Activated CD4-positive, alpha-beta memory T cell treated with anti-CD3 and anti-CD28 coated beads, Interleukin-2, amount 10 ng/mL, durations not matched to agents 7 days and 5 days (primary cell): ENCODE results near the gene GFOD1. TPM values are rescaled to one million over a fixed set of nuclear protein-coding genes. Genes with fewer than 3 reads are reported as not detected.

Source experiments
- CTCF ChIA-PET: fragments of 350-600 bp; sonication (Branson Sonifier 250); formaldehyde crosslinking; loops from one replicate; lab custom pipeline; 2021; ENCODE audit warnings: antibody characterized with exemption, inconsistent platforms; lab: Charles Lee
- POLR2A ChIA-PET: fragments of 350-600 bp; sonication (Branson Sonifier 250); formaldehyde crosslinking; loops from one replicate; lab custom pipeline; 2021; ENCODE audit warnings: antibody characterized with exemption; lab: Charles Lee
- DNase-seq: peaks from one replicate; pipeline ENCODE4 v3.0.0-alpha.2; 2020
- H3K27ac Mint-ChIP-seq: one replicate; pipeline ENCODE4 v1.8.0; 2021; ENCODE audit warnings: mild to moderate bottlenecking, mixed read lengths
- H3K27me3 Mint-ChIP-seq: one replicate; pipeline ENCODE4 v1.8.0; 2021; ENCODE audit warnings: mixed read lengths
- H3K36me3 Mint-ChIP-seq: one replicate; pipeline ENCODE4 v1.8.0; 2021; ENCODE audit warnings: low read depth, mixed read lengths
- H3K4me1 Mint-ChIP-seq: one replicate; pipeline ENCODE4 v1.8.0; 2021; ENCODE audit warnings: mixed read lengths
- H3K4me3 Mint-ChIP-seq: one replicate; pipeline ENCODE4 v1.8.0; 2021; ENCODE audit warnings: mild to moderate bottlenecking, mixed read lengths
- H3K9me3 Mint-ChIP-seq: one replicate; pipeline ENCODE4 v1.8.0; 2021; ENCODE audit warnings: mixed read lengths
- total RNA-seq, 2 experiments: library from RNA; stranded (reverse); gene quantifications; one replicate each; pipeline ENCODE4 v1.2.3, GENCODE V29; 2021

The GFOD1 gene
- total RNA-seq, 2 experiments from 2014 or later = 3.0 TPM

- Mint-ChIP-seq H3K4me1 (no peaks in the 10 kb centered on the region), H3K27ac (no peak overlapping the region), H3K4me3 (no peak overlapping the region), H3K36me3 (no peaks in the 10 kb centered on the region), H3K27me3 (no peaks in the 10 kb centered on the region), H3K9me3 (peaks cover 2% of the 10 kb centered on the region)
- CTCF ChIA-PET = no interaction called here
- POLR2A ChIA-PET = no interaction called here
- no peak for DNase-seq
Observed at GRCh38 chr6:13474787-13475186, 12.6 kb downstream of the GFOD1 start.

DNA sequence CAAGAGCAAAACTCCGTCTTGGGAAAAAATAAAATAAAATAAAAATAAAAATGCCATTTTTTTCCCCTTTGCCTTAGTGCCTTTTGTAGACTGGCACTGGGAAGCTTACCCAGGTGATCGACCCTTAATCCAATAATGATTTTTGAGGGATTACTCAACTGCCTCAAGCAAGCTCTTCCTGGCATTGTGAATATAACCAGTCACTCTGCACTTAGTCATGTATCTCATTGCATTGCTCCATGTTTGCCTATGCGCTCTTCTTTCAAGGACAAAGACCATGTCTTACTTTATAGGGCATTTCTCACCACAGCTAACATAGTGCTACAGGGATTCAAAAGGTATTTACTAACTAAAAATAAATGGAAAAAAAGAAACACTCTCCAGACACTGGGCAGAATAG, 13.0 kb downstream of the GFOD1 start:
- Mint-ChIP-seq H3K36me3 (no peaks in the 10 kb centered on the region), H3K27ac (no peak overlapping the region), H3K27me3 (no peaks in the 10 kb centered on the region), H3K4me3 (no peak overlapping the region), H3K4me1 (no peaks in the 10 kb centered on the region), H3K9me3 (peaks cover 2% of the 10 kb centered on the region)
- no peak for DNase-seq
- CTCF ChIA-PET = no interaction called here
- POLR2A ChIA-PET = no interaction called here

- no peak overlapping the region for H3K27ac Mint-ChIP-seq
- no peak for DNase-seq
- POLR2A ChIA-PET = no interaction called here
- H3K36me3 Mint-ChIP-seq = no peaks in the 10 kb centered on the region
- peaks cover 2% of the 10 kb centered on the region for H3K9me3 Mint-ChIP-seq
- CTCF ChIA-PET = no interaction called here
- no peaks in the 10 kb centered on the region for H3K4me1 Mint-ChIP-seq
- no peak overlapping the region for H3K4me3 Mint-ChIP-seq
- no peaks in the 10 kb centered on the region for H3K27me3 Mint-ChIP-seq
Observed at GRCh38 chr6:13473768-13474165, 13.6 kb downstream of the GFOD1 start.

DNA sequence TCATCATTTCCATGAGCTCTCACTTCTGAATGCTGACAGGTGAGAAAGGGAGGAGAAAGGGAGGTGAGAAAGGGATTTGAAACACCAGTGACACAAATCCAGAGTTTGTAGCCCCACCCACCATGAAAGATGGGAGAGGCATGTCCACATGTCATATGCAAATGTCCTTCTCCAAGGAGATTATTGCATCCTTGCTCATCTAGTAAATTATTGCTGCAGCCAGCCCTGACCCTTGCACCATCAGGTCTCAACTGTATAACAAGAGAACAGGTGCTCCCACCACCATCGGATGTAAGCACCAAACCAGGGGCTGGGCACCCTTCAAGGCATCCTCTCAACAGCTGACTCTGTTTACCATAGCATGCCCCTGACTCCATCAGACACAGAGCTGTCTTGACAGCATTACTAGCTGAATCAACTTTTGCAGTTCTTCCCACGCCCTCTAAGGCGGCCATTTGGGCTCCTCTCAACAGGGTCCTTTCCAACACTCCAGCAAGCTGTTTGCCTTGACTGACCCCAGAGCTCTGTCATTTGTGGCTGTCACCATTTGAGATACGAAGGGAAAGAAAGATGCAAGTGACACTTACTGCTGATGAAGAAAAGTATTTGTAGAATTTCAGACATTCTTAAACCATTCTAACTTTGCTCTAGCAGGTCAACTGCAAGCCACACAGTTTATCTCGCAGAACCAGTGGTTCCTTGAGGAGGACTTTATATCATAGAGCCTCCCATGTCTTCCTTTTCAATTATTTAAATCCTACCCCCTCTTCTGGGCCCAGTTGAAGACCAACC, 14.2 kb downstream of the GFOD1 start:
- H3K27ac Mint-ChIP-seq = no peak overlapping the region
- POLR2A ChIA-PET = no interaction called here
- H3K9me3 Mint-ChIP-seq = peaks cover 2% of the 10 kb centered on the region
- H3K4me1 Mint-ChIP-seq = no peaks in the 10 kb centered on the region
- no peaks in the 10 kb centered on the region for H3K36me3 Mint-ChIP-seq
- no peak overlapping the region for H3K4me3 Mint-ChIP-seq
- CTCF ChIA-PET = no interaction called here
- H3K27me3 Mint-ChIP-seq = no peaks in the 10 kb centered on the region
- DNase-seq = no peak

DNA sequence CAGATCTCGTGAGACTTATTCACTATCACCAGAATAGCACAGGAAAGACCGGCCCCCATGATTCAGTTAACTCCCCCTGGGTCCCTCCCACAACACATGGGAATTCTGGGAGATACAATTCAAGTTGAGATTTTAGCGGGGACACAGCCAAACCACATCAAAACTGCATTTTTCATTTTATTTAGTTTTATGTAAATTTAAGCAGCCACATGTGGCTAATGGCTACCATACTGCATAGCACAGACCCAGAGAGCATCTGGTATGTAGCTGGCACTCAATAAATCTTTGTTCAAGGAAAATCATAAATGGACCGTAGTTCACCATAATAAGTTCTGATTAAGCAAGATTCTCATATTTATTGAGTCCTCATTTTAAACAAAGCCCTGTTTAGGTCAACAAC, 15.3 kb downstream of the GFOD1 start:
- Mint-ChIP-seq H3K9me3 (peaks cover 2% of the 10 kb centered on the region), H3K27ac (no peak overlapping the region), H3K4me3 (no peak overlapping the region), H3K4me1 (no peaks in the 10 kb centered on the region), H3K27me3 (no peaks in the 10 kb centered on the region), H3K36me3 (no peaks in the 10 kb centered on the region)
- no peak for DNase-seq
- ChIA-PET CTCF (no interaction called here), POLR2A (no interaction called here)

GRCh38 chr6:13471184-13471583, 16.2 kb downstream of the GFOD1 start:
- H3K27ac Mint-ChIP-seq = no peak overlapping the region
- no peaks in the 10 kb centered on the region for H3K27me3 Mint-ChIP-seq
- H3K36me3 Mint-ChIP-seq = no peaks in the 10 kb centered on the region
- no peak overlapping the region for H3K4me3 Mint-ChIP-seq
- CTCF ChIA-PET = no interaction called here
- H3K4me1 Mint-ChIP-seq = peaks cover 8% of the 10 kb centered on the region
- no peak for DNase-seq
- POLR2A ChIA-PET = no interaction called here
- peaks cover 2% of the 10 kb centered on the region for H3K9me3 Mint-ChIP-seq

- H3K4me3 Mint-ChIP-seq = no peak overlapping the region
- H3K4me1 Mint-ChIP-seq = peaks cover 15% of the 10 kb centered on the region
- ChIA-PET POLR2A (no interaction called here), CTCF (no interaction called here)
- no peak overlapping the region for H3K27ac Mint-ChIP-seq
- no peaks in the 10 kb centered on the region for H3K27me3 Mint-ChIP-seq
- H3K36me3 Mint-ChIP-seq = no peaks in the 10 kb centered on the region
- H3K9me3 Mint-ChIP-seq = peaks cover 2% of the 10 kb centered on the region
- DNase-seq = no peak
Observed at GRCh38 chr6:13470238-13471140, 16.9 kb downstream of the GFOD1 start.

DNA sequence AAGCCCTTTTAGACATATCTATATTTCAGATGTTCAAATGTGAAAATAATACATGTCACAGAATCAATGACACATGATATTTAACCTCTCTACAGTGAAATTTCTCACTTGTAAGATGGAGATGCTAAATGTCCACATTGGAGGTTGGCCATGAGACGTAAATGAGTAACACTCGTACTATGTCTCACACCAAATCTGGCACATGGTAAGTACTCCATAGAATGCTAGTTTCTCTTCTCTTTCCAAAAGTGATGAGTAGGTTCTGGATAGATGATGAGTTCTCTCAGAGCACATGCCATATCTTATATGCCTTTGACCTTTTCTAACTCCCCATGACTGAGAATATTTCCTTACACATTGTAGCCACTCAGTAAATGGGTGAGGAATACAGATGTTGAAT, 17.7 kb downstream of the GFOD1 start:
- H3K4me1 Mint-ChIP-seq = peaks cover 19% of the 10 kb centered on the region
- no peaks in the 10 kb centered on the region for H3K36me3 Mint-ChIP-seq
- no peaks in the 10 kb centered on the region for H3K27me3 Mint-ChIP-seq
- DNase-seq = no peak
- no peak overlapping the region for H3K27ac Mint-ChIP-seq
- ChIA-PET CTCF (no interaction called here), POLR2A (no interaction called here)
- H3K9me3 Mint-ChIP-seq = peaks cover 2% of the 10 kb centered on the region
- H3K4me3 Mint-ChIP-seq = no peak overlapping the region

GRCh38 chr6:13468839-13469238, 18.6 kb downstream of the GFOD1 start:
- DNase-seq = no peak
- no peaks in the 10 kb centered on the region for H3K36me3 Mint-ChIP-seq
- no peaks in the 10 kb centered on the region for H3K9me3 Mint-ChIP-seq
- ChIA-PET CTCF (no interaction called here), POLR2A (interaction anchor here (0.6 kb wide), 1 partner anchor 13 kb away, joined by 3 read pairs; no protein-coding TSS in a partner anchor)
- H3K4me3 Mint-ChIP-seq = no peak overlapping the region
- no peak overlapping the region for H3K27ac Mint-ChIP-seq
- peaks cover 20% of the 10 kb centered on the region for H3K4me1 Mint-ChIP-seq
- no peaks in the 10 kb centered on the region for H3K27me3 Mint-ChIP-seq

DNA sequence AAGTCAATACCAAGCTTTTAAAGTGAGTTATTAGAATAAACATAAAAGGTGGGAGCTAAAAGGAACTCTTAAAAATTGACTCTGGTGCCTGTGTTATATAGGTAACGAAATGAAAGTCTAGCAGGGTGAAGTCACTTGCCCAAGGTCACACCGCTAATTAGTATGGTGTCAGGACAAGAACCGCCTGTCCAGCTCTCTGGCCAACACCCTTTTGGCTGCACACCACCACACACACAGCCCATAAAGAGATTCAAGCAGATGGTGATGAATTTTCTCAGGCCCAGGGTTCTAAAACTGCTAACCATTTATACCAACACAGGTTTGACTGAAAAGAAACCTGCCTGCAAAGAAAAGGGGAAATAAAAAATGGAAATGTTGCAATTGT, 20.2 kb downstream of the GFOD1 start:
- H3K4me1 Mint-ChIP-seq = peaks cover 25% of the 10 kb centered on the region
- H3K27ac Mint-ChIP-seq = no peak overlapping the region
- H3K9me3 Mint-ChIP-seq = no peaks in the 10 kb centered on the region
- no peaks in the 10 kb centered on the region for H3K27me3 Mint-ChIP-seq
- no peak overlapping the region for H3K4me3 Mint-ChIP-seq
- POLR2A ChIA-PET = no interaction called here
- H3K36me3 Mint-ChIP-seq = no peaks in the 10 kb centered on the region
- no peak for DNase-seq
- CTCF ChIA-PET = no interaction called here

GRCh38 chr6:13466304-13467215, 20.8 kb downstream of the GFOD1 start:
- Mint-ChIP-seq H3K36me3 (no peaks in the 10 kb centered on the region), H3K4me3 (no peak overlapping the region), H3K9me3 (no peaks in the 10 kb centered on the region), H3K27ac (no peak overlapping the region), H3K4me1 (peaks cover 31% of the 10 kb centered on the region), H3K27me3 (no peaks in the 10 kb centered on the region)
- DNase-seq = no peak
- ChIA-PET CTCF (no interaction called here), POLR2A (no interaction called here)

DNA sequence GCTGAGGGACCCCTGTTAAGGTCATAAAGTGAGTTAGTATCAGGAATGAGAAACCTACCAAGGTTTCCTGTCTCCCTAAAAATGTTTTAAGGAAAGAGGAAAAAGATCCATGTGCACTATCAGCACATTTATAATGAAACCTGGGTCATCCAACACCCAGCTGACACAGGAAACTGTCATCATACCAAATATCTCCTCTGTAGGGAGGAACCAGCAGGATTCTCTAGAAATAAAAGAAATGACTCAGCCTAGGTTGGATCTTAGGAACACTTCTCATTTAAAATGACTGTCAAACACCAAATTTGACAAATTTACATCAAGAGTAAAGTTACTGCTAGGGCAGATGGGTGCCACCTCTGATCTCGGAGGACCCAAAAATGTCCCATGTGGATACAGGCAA, 21.7 kb downstream of the GFOD1 start:
- no peak for DNase-seq
- no peaks in the 10 kb centered on the region for H3K36me3 Mint-ChIP-seq
- ChIA-PET CTCF (no interaction called here), POLR2A (interaction anchor here (1.1 to 1.2 kb wide), 2 partner anchors 12 to 19 kb away, joined by 4 to 5 read pairs; no protein-coding TSS in a partner anchor)
- no peaks in the 10 kb centered on the region for H3K9me3 Mint-ChIP-seq
- peak overlapping the region; percentile 12 for H3K27ac Mint-ChIP-seq
- H3K27me3 Mint-ChIP-seq = no peaks in the 10 kb centered on the region
- peaks cover 31% of the 10 kb centered on the region for H3K4me1 Mint-ChIP-seq
- H3K4me3 Mint-ChIP-seq = no peak overlapping the region

DNA sequence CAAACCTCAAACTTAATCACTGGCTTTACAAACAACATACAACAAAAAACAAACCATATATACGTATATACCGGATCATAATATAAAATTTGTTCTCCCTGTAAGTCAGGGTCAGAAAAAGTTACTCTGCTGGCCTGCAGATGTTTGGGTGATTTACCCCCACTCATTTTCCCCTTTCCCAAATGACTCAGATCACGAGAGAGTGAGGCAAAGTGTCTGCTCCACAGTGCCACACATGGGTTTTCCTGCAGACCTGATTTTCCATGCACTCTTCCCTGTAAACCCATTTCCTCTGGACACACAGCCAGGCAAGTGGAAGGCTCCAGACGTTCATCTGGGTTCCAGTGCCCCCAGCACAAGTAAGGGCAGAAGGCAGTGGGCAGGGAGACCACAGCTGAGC, 23.5 kb downstream of the GFOD1 start:
- H3K36me3 Mint-ChIP-seq = no peaks in the 10 kb centered on the region
- H3K27ac Mint-ChIP-seq = no peak overlapping the region
- H3K27me3 Mint-ChIP-seq = no peaks in the 10 kb centered on the region
- CTCF ChIA-PET = no interaction called here
- no peak overlapping the region for H3K4me3 Mint-ChIP-seq
- no peaks in the 10 kb centered on the region for H3K9me3 Mint-ChIP-seq
- no peak for DNase-seq
- POLR2A ChIA-PET = no interaction called here
- peaks cover 38% of the 10 kb centered on the region for H3K4me1 Mint-ChIP-seq
